ENCODE results near the gene POLR2F. TPM values are rescaled to one million over a fixed set of nuclear protein-coding genes. Genes with fewer than 3 reads are reported as not detected.

The POLR2F gene
- total and polyA plus RNA-seq, 9 of the 15 experiments (the other 6 are each of a cell fraction or from before 2014, with no cell fraction given), result 98.9 to 410 (median 168) TPM

- TF ChIP-seq AFF4 (CRISPR knock-in tag; IDR thresholded peaks at IDR 0.05) (no peak), SLC30A9 (CRISPR knock-in tag; IDR thresholded peaks at IDR 0.05) (no peak), ZC3H8 (IDR thresholded peaks at IDR 0.05) (no peak), ZNF280B (CRISPR knock-in tag; IDR thresholded peaks at IDR 0.05) (no peak), BRD4 (IDR thresholded peaks at IDR 0.05) (no peak), NCOA2 (IDR thresholded peaks at IDR 0.05; ENCODE audit: partially characterized antibody in 2 of 2) (no peak), PKNOX1 (IDR thresholded peaks at IDR 0.05) (no peak)
Measured at GRCh38 chr22:37953062-37953436, 450 bp upstream of the POLR2F start (continued).
